ENCODE results near the gene PRKCI. TPM values are rescaled to one million over a fixed set of nuclear protein-coding genes. Genes with fewer than 3 reads are reported as not detected.
"Not testable (repeated sequence)": the region's sequence is repeated elsewhere in the genome, so short reads cannot be mapped to it uniquely, and the experiment has no call there.

Gene PRKCI
- total RNA-seq, 1 donor from 2014 or later: 58.7 TPM

DNA sequence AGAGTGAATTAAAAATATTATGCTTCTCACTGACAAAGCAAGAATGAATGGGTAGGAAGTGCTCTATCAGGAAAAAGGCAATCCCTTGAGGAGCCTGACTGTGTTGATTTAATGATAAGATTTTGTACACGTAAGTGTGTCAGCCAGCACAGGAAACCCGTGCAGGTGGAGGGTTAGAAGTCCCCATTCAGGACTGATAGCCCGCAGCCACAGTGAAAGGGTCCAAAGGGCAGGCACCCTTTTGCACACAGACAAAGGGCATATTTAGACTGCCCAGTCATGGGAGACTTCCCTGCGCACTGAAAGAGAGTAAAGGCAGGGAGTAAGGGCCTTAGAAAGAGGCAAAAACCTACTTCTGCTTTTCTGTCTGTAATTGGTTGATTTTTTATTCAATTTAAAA, 108.9 kb downstream of the PRKCI start:
- H3K4me3 ChIP-seq (ENCODE audit: low read depth, low read length): no peak overlapping the region
- no peaks in the 10 kb centered on the region for H3K27me3 ChIP-seq (ENCODE audit: control insufficient read depth, insufficient read depth, low read length)
- DNase-seq (ENCODE audit: low read depth): peak; percentile 32
- TF ChIP-seq, protein P1, sequence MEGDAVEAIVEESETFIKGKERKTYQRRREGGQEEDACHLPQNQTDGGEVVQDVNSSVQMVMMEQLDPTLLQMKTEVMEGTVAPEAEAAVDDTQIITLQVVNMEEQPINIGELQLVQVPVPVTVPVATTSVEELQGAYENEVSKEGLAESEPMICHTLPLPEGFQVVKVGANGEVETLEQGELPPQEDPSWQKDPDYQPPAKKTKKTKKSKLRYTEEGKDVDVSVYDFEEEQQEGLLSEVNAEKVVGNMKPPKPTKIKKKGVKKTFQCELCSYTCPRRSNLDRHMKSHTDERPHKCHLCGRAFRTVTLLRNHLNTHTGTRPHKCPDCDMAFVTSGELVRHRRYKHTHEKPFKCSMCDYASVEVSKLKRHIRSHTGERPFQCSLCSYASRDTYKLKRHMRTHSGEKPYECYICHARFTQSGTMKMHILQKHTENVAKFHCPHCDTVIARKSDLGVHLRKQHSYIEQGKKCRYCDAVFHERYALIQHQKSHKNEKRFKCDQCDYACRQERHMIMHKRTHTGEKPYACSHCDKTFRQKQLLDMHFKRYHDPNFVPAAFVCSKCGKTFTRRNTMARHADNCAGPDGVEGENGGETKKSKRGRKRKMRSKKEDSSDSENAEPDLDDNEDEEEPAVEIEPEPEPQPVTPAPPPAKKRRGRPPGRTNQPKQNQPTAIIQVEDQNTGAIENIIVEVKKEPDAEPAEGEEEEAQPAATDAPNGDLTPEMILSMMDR (IDR thresholded peaks at IDR 0.05; ENCODE audit: insufficient read depth, low read length, severe bottlenecking): no peak
- H3K36me3 ChIP-seq (ENCODE audit: control insufficient read depth, insufficient read depth, low read length): no peaks in the 10 kb centered on the region
- FAIRE-seq: no peak

DNA sequence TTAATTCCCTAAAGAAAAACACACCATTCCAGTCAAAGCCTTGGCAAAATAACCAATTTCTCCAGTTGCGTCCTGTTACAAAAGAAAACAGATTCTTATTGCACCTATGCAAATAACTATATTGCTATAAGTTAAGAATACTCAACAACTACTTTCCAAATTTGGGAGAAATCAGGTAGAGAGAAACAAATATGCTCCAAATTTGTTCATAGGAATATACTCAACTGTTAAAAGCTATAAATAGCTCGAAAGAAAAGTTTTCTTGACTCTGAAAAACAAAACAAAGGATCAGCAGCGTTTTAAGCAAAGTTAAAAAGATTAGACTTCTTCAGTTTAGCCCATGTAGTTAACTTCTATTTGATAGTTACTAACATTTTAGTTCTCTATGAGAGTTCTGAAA, 115.2 kb downstream of the PRKCI start:
- Histone ChIP-seq H3K36me3 (ENCODE audit: control insufficient read depth, insufficient read depth, low read length) (no peaks in the 10 kb centered on the region), H3K27me3 (ENCODE audit: control insufficient read depth, insufficient read depth, low read length) (no peaks in the 10 kb centered on the region), H3K4me3 (ENCODE audit: low read depth, low read length) (no peak overlapping the region)
- DNase-seq (ENCODE audit: low read depth) (no peak), FAIRE-seq (no peak)
- TF ChIP-seq, protein P1 (IDR thresholded peaks at IDR 0.05; ENCODE audit: insufficient read depth, low read length, severe bottlenecking): no peak

DNA sequence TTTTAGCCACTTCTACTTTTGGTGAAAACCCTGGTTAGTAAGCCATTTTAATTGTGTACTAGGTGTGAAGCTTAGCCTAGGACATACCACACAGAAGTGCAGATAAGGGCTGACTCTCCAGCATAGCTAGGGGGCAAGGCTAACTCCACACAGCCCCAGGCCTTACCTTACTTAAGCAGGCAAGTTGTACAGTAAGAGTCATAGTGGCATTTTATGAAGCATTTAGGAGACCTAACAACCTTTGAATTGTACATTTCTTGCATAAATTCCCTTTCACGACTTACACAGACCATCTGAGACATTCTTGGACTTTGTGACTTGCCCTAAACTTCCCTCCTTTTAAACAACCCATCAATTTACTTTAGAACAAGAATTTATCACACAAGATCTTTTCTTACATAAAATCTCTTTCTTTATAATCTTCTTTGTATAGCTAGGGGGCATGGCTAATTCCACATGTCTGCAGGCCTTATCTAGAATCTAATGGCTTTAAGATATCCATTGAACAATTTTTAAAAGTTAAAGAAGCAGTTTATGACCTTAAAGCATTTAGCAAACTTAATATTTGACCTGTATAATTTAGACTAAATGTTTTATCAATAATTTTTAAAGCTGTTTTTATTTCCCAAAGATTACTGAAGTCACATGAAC, 116.6 kb downstream of the PRKCI start:
- FAIRE-seq (no peak), DNase-seq (ENCODE audit: low read depth) (no peak)
- no peaks in the 10 kb centered on the region for H3K36me3 ChIP-seq (ENCODE audit: control insufficient read depth, insufficient read depth, low read length)
- TF ChIP-seq, protein P1 (IDR thresholded peaks at IDR 0.05; ENCODE audit: insufficient read depth, low read length, severe bottlenecking): no peak
- H3K27me3 ChIP-seq (ENCODE audit: control insufficient read depth, insufficient read depth, low read length): no peaks in the 10 kb centered on the region
- H3K4me3 ChIP-seq (ENCODE audit: low read depth, low read length): no peak overlapping the region

DNA sequence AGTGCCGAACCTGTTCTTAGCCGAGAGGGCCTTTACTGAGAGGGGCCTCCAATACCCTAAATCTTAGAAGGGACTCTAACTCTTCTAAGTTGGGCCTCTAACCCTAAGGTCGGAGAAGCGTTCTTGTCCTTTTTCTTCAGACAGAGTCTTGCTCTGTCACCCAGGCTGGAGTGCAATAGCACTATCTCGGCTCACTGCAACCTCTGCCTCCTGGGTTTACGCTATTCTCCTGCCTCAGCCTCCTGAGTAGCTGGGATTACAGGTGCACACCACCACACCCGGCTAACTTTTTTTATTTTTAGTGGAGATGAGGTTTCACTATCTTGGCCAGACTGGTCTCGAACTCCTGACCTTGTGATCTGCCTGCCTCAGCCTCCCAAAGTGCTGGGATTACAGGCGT, 120.0 kb downstream of the PRKCI start:
- not testable (repeated sequence) for H3K27me3 ChIP-seq (ENCODE audit: control insufficient read depth, insufficient read depth, low read length); H3K4me3 ChIP-seq (ENCODE audit: low read depth, low read length); H3K36me3 ChIP-seq (ENCODE audit: control insufficient read depth, insufficient read depth, low read length); DNase-seq (ENCODE audit: low read depth); FAIRE-seq

DNA sequence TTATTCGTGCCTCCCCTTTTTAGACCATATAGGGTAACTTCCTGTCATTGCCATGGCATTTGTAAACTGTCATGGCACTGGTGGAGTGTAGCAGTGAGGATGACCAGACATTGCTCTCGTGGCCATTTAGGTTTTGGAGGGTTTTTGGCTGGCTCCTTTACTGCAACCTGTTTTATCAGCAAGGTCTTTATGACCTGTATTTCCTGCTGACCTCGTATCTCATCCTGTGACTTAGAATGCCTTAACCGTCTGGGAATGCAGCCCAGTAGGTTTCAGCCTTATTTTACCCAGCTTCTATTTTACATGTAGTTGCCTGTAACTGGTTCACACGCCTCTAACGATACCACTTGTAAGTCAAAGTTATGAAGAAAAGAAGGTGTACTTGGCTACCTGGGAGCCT, 121.6 kb downstream of the PRKCI start:
- H3K36me3 ChIP-seq (ENCODE audit: control insufficient read depth, insufficient read depth, low read length); FAIRE-seq; H3K4me3 ChIP-seq (ENCODE audit: low read depth, low read length); H3K27me3 ChIP-seq (ENCODE audit: control insufficient read depth, insufficient read depth, low read length): not testable (repeated sequence)
- DNase-seq (ENCODE audit: low read depth): peak; percentile 93

DNA sequence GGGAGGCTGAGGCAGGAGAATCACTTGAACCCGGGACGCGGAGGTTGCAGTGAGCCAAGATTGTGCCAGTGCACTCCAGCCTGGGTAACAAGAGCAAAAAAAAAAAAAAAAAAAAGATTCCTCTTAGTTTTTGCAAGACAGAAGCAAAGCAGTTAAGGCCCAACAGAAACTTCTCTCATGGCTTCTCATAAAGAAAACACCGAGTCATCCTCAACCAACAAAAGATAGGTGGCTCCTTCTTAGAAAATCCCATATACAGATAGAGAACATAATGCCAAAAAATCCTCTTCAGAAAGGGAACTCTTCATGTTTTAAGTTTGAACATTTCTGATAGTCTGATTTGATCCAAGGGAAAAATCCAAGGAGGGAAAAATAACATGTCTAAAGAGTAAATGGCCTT, 122.7 kb downstream of the PRKCI start:
- FAIRE-seq (no peak), DNase-seq (ENCODE audit: low read depth) (peak; percentile 62)
- Histone ChIP-seq H3K36me3 (ENCODE audit: control insufficient read depth, insufficient read depth, low read length) (no peaks in the 10 kb centered on the region), H3K27me3 (ENCODE audit: control insufficient read depth, insufficient read depth, low read length) (no peaks in the 10 kb centered on the region), H3K4me3 (ENCODE audit: low read depth, low read length) (no peak overlapping the region)
- TF ChIP-seq, protein P1 (IDR thresholded peaks at IDR 0.05; ENCODE audit: insufficient read depth, low read length, severe bottlenecking): no peak
